Keratinocyte (primary cell): ENCODE data around the gene SPOP. TPM values are rescaled to one million over a fixed set of nuclear protein-coding genes. Genes with fewer than 3 reads are reported as not detected.
A peak's percentile ranks its signal among the peaks of the same experiment; 100 is the strongest.
"Not testable (repeated sequence)": the region's sequence is repeated elsewhere in the genome, so short reads cannot be mapped to it uniquely, and the experiment has no call there.

Experiments
- DNase-seq: peaks from one replicate; pipeline ENCODE4 v3.0.0-alpha.2; 2011; ENCODE audit warnings: low read depth, missing footprints, low spot score
- FAIRE-seq: peaks from 2 replicates; lab custom pipeline; 2011; peaks lifted over from hg19 to GRCh38; lab: Jason Lieb, UNC
- H2AFZ ChIP-seq: 2 replicates; pipeline ENCODE4 v1.6.0; 2012; ENCODE audit warnings: low read length, control low read depth, inconsistent platforms; ENCODE audit not compliant: control insufficient read depth
- H3K27ac ChIP-seq: 2 replicates; pipeline ENCODE4 v1.5.1; 2011; ENCODE audit warnings: low read length; ENCODE audit not compliant: control insufficient read depth, insufficient read depth
- H3K27me3 ChIP-seq: 3 replicates; pipeline ENCODE4 v1.6.0; 2011; ENCODE audit warnings: low read length; ENCODE audit not compliant: control insufficient read depth, insufficient read depth; ENCODE audit errors: extremely low read depth
- H3K36me3 ChIP-seq, 2 experiments: 2 replicates in 1 of 2; 3 replicates in 1 of 2; pipeline ENCODE4 v1.5.1; 2011; ENCODE audit warnings: low read length in 2 of 2, mild to moderate bottlenecking in 1 of 2; ENCODE audit not compliant: control insufficient read depth in 2 of 2, insufficient read depth in 2 of 2; ENCODE audit errors: extremely low read depth in 1 of 2
- H3K4me1 ChIP-seq: 3 replicates; pipeline ENCODE4 v1.5.1; 2011; ENCODE audit warnings: low read length; ENCODE audit not compliant: control insufficient read depth, insufficient read depth; ENCODE audit errors: extremely low read depth
- H3K4me2 ChIP-seq: 3 replicates; pipeline ENCODE4 v1.6.0; 2011; ENCODE audit warnings: low read depth, low read length; ENCODE audit not compliant: control insufficient read depth, insufficient read depth; ENCODE audit errors: extremely low read depth
- H3K4me3 ChIP-seq, 3 experiments: fragments of 200-600 bp in 1 of 3; sonication (generic) in 1 of 3; 2 replicates in 2 of 3; 3 replicates in 1 of 3; pipeline ENCODE4 v1.5.1; 2011 to 2016; ENCODE audit warnings: low read length in 3 of 3, mild to moderate bottlenecking in 3 of 3, control low read depth in 2 of 3, inconsistent platforms in 1 of 3, low read depth in 1 of 3, mixed read lengths in 1 of 3, mixed run types in 1 of 3, moderate library complexity in 1 of 3; ENCODE audit not compliant: control insufficient read depth in 2 of 3, insufficient read depth in 2 of 3; ENCODE audit errors: extremely low read depth in 1 of 3
- H3K79me2 ChIP-seq: 2 replicates; pipeline ENCODE4 v1.6.0; 2012; ENCODE audit warnings: low read length; ENCODE audit not compliant: control insufficient read depth, insufficient read depth
- H3K9ac ChIP-seq: 3 replicates; pipeline ENCODE4 v1.6.0; 2011; ENCODE audit warnings: low read length; ENCODE audit not compliant: control insufficient read depth, insufficient read depth; ENCODE audit errors: extremely low read depth
- H3K9me1 ChIP-seq: 3 replicates; pipeline ENCODE4 v1.6.0; 2011; ENCODE audit warnings: low read length; ENCODE audit not compliant: control insufficient read depth, insufficient read depth; ENCODE audit errors: extremely low read depth
- H3K9me3 ChIP-seq: 2 replicates; pipeline ENCODE4 v1.5.1; 2012; ENCODE audit warnings: low read depth, low read length; ENCODE audit not compliant: control insufficient read depth
- H4K20me1 ChIP-seq: 3 replicates; pipeline ENCODE4 v1.6.0; 2011; ENCODE audit warnings: low read length; ENCODE audit not compliant: control insufficient read depth, insufficient read depth; ENCODE audit errors: extremely low read depth
- CTCF ChIP-seq, 3 experiments: IDR thresholded peaks in 1 of 3; conservative IDR thresholded peaks in 1 of 3; optimal IDR thresholded peaks in 1 of 3; 2 replicates in 2 of 3; 3 replicates in 1 of 3; pipeline versions ENCODE3 to v1.5.1; 2011; ENCODE audit warnings: low read length in 3 of 3, mild to moderate bottlenecking in 3 of 3, moderate library complexity in 2 of 3, control low read depth in 1 of 3, inconsistent platforms in 1 of 3; ENCODE audit not compliant: insufficient read depth in 2 of 3; ENCODE audit errors: extremely low read depth in 1 of 3
- EZH2 ChIP-seq: IDR thresholded peaks from one replicate; pipeline ENCODE4 v1.6.1; 2012; ENCODE audit warnings: inconsistent platforms, mild to moderate bottlenecking, low read length, moderate library complexity
- dilution Hi-C: fragments of 300-500 bp; cut with MboI; formaldehyde crosslinking; loops from one replicate; pipeline ENCODE4 v1.7.0; 2020; ENCODE audit warnings: low sequenced_read_pairs; ENCODE audit not compliant: extremely low pct_ligation_motif_present
- polyA plus RNA-seq, 5 experiments: library from polyadenylated mRNA; depleted of rRNA in 3 of 5; stranded (reverse) in 3 of 5; stranded (forward) in 1 of 5; unstranded in 1 of 5; fragments of >200 nt; gene quantifications; 1 replicate in 1 of 5; 2 replicates in 3 of 5; 3 replicates in 1 of 5; pipeline versions ENCODE4 v1.2.1 to v1.2.3, GENCODE V29; 2011 to 2012; ENCODE audit warnings: missing spikeins in 2 of 5, low read depth in 1 of 5, low replicate concordance in 1 of 5

SPOP gene
- polyA plus RNA-seq, 1 donor (not counting 4 experiments of a cell fraction or from before 2014, with no cell fraction given), result 27.5 TPM

GRCh38 chr17:49552070-49552751, 125.7 kb downstream of the SPOP start:
- no peaks in the 10 kb centered on the region for H4K20me1 ChIP-seq
- TF ChIP-seq CTCF (optimal IDR thresholded peaks at IDR 0.05 in 1 of 3, IDR thresholded peaks at IDR 0.05 in 1 of 3, conservative IDR thresholded peaks at IDR 0.05 in 1 of 3; ENCODE audit: extremely low read depth in 1 of 3, insufficient read depth in 2 of 3, low read length in 3 of 3), result no peak
- no peak for TF ChIP-seq EZH2
- no peaks in the 10 kb centered on the region for H3K27me3 ChIP-seq
- FAIRE-seq (peak; percentile 83), DNase-seq (no peak)
- no peaks in the 10 kb centered on the region for H3K79me2 ChIP-seq
- peak overlapping the region; percentile 6 for H2AFZ ChIP-seq
- H3K27ac ChIP-seq, result no peak overlapping the region
- H3K9me1 ChIP-seq, result no peaks in the 10 kb centered on the region
- H3K36me3 ChIP-seq, result no peaks in the 10 kb centered on the region
- no peaks in the 10 kb centered on the region for H3K9me3 ChIP-seq
- H3K4me3 ChIP-seq, result no peak overlapping the region
- no peak overlapping the region for H3K9ac ChIP-seq
- H3K4me2 ChIP-seq, result no peak overlapping the region
- dilution Hi-C loops, result no loop called here
- peaks cover 25% of the 10 kb centered on the region for H3K4me1 ChIP-seq

- Histone ChIP-seq H2AFZ (no peak overlapping the region), H3K9ac (no peak overlapping the region), H3K4me2 (no peak overlapping the region), H3K36me3 (no peaks in the 10 kb centered on the region), H3K27ac (no peak overlapping the region), H4K20me1 (no peaks in the 10 kb centered on the region), H3K4me3 (no peak overlapping the region), H3K9me1 (no peaks in the 10 kb centered on the region), H3K79me2 (no peaks in the 10 kb centered on the region), H3K9me3 (no peaks in the 10 kb centered on the region), H3K4me1 (peaks cover 25% of the 10 kb centered on the region), H3K27me3 (no peaks in the 10 kb centered on the region)
- DNase-seq (no peak), FAIRE-seq (no peak)
- dilution Hi-C loops, result no loop called here
- TF ChIP-seq CTCF (optimal IDR thresholded peaks at IDR 0.05 in 1 of 3, IDR thresholded peaks at IDR 0.05 in 1 of 3, conservative IDR thresholded peaks at IDR 0.05 in 1 of 3; ENCODE audit: extremely low read depth in 1 of 3, insufficient read depth in 2 of 3, low read length in 3 of 3), result no peak
- no peak for TF ChIP-seq EZH2
Observed at GRCh38 chr17:49551221-49552069, 126.5 kb downstream of the SPOP start.

- H3K4me3 ChIP-seq, H2AFZ ChIP-seq, H3K4me2 ChIP-seq, H3K9me3 ChIP-seq, H3K9me1 ChIP-seq, dilution Hi-C loops, H3K79me2 ChIP-seq, H3K27ac ChIP-seq, FAIRE-seq, H4K20me1 ChIP-seq, H3K27me3 ChIP-seq, H3K9ac ChIP-seq, DNase-seq, H3K36me3 ChIP-seq: not testable (repeated sequence)
- H3K4me1 ChIP-seq, result peaks cover 22% of the 10 kb centered on the region
Observed at GRCh38 chr17:49550764-49551163, 127.1 kb downstream of the SPOP start.
